ENCODE results near the gene HEATR3. TPM values are rescaled to one million over a fixed set of nuclear protein-coding genes. Genes with fewer than 3 reads are reported as not detected.

The HEATR3 gene
- total and polyA plus RNA-seq, 2 experiments from 2014 or later: 7.5 to 29.9 TPM

DNA sequence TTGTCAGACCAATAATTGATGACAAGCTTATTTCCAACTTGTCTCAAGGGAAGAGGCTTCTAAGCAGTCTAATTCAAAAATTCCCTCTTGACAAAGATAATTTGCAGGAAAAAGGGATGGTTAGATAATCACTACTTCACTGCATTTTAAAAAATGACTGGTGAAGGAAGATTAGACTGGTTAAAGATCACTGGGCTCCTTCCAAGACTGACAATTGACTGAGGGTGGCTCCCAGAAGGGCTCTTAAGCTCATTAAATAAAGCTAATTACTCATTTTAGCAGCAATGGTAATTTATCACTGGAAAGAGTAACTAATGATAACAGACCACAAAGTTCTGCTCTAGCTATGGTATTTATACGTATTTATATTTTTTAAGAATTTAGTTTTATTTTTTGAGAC, 4.4 kb upstream of the HEATR3 start:
- Histone ChIP-seq H3K27me3 (ENCODE audit: insufficient read depth) (no peaks in the 10 kb centered on the region), H3F3A (replicated peaks; ENCODE audit: low read depth) (no peaks in the 10 kb centered on the region), H3K27ac (ENCODE audit: low read depth) (no peak overlapping the region), H3K36me3 (ENCODE audit: insufficient read depth) (no peaks in the 10 kb centered on the region), H3K4me3 (no peak overlapping the region), H3K79me2 (replicated peaks; ENCODE audit: insufficient read depth) (no peaks in the 10 kb centered on the region), H4K20me1 (replicated peaks; ENCODE audit: insufficient read depth) (no peaks in the 10 kb centered on the region), H3K4me2 (no peak overlapping the region), H3K9me2 (ENCODE audit: insufficient read depth) (0 out of 2 replicates have a peak, but pooled peaks cover 6% of the 10 kb centered on the region), H2AFZ (no peak overlapping the region), H3K4me1 (ENCODE audit: insufficient read depth) (no peaks in the 10 kb centered on the region)
- Mint-ChIP-seq H3K27ac (no peak overlapping the region), H3K9me3 (peaks cover 7% of the 10 kb centered on the region; the same call in 2 of the 3 replicates), H3K4me3 (no peak overlapping the region), H3K27me3 (ENCODE audit: insufficient read depth, low read depth, poor library complexity) (peaks cover 7% of the 10 kb centered on the region), H3K36me3 (ENCODE audit: low read depth) (no peaks in the 10 kb centered on the region), H3K4me1 (no peaks in the 10 kb centered on the region)
- DNase-seq (ENCODE audit: low spot score): no peak
- no peak for ATAC-seq
- TF ChIP-seq JUNB (IDR thresholded peaks at IDR 0.05; ENCODE audit: unreplicated experiment): no peak
- TF ChIP-seq ZNF462 (CRISPR knock-in tag; IDR thresholded peaks at IDR 0.05): no peak
- no peak for TF ChIP-seq STAT1 (IDR thresholded peaks at IDR 0.05; ENCODE audit: unreplicated experiment)
- TF ChIP-seq, protein P1, sequence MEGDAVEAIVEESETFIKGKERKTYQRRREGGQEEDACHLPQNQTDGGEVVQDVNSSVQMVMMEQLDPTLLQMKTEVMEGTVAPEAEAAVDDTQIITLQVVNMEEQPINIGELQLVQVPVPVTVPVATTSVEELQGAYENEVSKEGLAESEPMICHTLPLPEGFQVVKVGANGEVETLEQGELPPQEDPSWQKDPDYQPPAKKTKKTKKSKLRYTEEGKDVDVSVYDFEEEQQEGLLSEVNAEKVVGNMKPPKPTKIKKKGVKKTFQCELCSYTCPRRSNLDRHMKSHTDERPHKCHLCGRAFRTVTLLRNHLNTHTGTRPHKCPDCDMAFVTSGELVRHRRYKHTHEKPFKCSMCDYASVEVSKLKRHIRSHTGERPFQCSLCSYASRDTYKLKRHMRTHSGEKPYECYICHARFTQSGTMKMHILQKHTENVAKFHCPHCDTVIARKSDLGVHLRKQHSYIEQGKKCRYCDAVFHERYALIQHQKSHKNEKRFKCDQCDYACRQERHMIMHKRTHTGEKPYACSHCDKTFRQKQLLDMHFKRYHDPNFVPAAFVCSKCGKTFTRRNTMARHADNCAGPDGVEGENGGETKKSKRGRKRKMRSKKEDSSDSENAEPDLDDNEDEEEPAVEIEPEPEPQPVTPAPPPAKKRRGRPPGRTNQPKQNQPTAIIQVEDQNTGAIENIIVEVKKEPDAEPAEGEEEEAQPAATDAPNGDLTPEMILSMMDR (conservative IDR thresholded peaks at IDR 0.05; ENCODE audit: low read depth in 2 of 2): no peak
- no peak for TF ChIP-seq ZNF331 (CRISPR knock-in tag; IDR thresholded peaks at IDR 0.05; ENCODE audit: low read depth)
- TF ChIP-seq, protein P2, sequence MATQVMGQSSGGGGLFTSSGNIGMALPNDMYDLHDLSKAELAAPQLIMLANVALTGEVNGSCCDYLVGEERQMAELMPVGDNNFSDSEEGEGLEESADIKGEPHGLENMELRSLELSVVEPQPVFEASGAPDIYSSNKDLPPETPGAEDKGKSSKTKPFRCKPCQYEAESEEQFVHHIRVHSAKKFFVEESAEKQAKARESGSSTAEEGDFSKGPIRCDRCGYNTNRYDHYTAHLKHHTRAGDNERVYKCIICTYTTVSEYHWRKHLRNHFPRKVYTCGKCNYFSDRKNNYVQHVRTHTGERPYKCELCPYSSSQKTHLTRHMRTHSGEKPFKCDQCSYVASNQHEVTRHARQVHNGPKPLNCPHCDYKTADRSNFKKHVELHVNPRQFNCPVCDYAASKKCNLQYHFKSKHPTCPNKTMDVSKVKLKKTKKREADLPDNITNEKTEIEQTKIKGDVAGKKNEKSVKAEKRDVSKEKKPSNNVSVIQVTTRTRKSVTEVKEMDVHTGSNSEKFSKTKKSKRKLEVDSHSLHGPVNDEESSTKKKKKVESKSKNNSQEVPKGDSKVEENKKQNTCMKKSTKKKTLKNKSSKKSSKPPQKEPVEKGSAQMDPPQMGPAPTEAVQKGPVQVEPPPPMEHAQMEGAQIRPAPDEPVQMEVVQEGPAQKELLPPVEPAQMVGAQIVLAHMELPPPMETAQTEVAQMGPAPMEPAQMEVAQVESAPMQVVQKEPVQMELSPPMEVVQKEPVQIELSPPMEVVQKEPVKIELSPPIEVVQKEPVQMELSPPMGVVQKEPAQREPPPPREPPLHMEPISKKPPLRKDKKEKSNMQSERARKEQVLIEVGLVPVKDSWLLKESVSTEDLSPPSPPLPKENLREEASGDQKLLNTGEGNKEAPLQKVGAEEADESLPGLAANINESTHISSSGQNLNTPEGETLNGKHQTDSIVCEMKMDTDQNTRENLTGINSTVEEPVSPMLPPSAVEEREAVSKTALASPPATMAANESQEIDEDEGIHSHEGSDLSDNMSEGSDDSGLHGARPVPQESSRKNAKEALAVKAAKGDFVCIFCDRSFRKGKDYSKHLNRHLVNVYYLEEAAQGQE (IDR thresholded peaks at IDR 0.05; ENCODE audit: unreplicated experiment): no peak
- no peak for TF ChIP-seq EZH2 (IDR thresholded peaks at IDR 0.05; ENCODE audit: low read depth, unreplicated experiment)
- no peak for TF ChIP-seq POLR2AphosphoS5 (IDR thresholded peaks at IDR 0.05; ENCODE audit: low read depth)
- no peak for TF ChIP-seq ETS1 (IDR thresholded peaks at IDR 0.05)
- no peak for TF ChIP-seq CREB1 (CRISPR knock-in tag; IDR thresholded peaks at IDR 0.05; ENCODE audit: low read depth)
- no peak for TF ChIP-seq EZH2phosphoT487 (IDR thresholded peaks at IDR 0.05; ENCODE audit: unreplicated experiment)
- TF ChIP-seq NANOG (IDR thresholded peaks at IDR 0.05; ENCODE audit: borderline replicate concordance): no peak
- TF ChIP-seq ZNF114 (CRISPR knock-in tag; IDR thresholded peaks at IDR 0.05): no peak
